A172 (cell line): ENCODE data around the gene ERICH4. TPM values are rescaled to one million over a fixed set of nuclear protein-coding genes. Genes with fewer than 3 reads are reported as not detected.
A peak's percentile ranks its signal among the peaks of the same experiment; 100 is the strongest.
"Not testable (repeated sequence)": the region's sequence is repeated elsewhere in the genome, so short reads cannot be mapped to it uniquely, and the experiment has no call there.

Source experiments
- DNase-seq: peaks from one replicate; pipeline ENCODE4 v3.0.0-alpha.2; 2015; ENCODE audit warnings: low spot score
- total RNA-seq: library from RNA; depleted of rRNA; stranded (reverse); fragments of >200 nt; shearing (Covaris generic); gene quantifications from 2 replicates; pipeline ENCODE4 v1.2.3, GENCODE V29; 2014; rRNA removed

The ERICH4 gene
- total RNA-seq, 1 experiment from 2014 or later, result not detected

DNA sequence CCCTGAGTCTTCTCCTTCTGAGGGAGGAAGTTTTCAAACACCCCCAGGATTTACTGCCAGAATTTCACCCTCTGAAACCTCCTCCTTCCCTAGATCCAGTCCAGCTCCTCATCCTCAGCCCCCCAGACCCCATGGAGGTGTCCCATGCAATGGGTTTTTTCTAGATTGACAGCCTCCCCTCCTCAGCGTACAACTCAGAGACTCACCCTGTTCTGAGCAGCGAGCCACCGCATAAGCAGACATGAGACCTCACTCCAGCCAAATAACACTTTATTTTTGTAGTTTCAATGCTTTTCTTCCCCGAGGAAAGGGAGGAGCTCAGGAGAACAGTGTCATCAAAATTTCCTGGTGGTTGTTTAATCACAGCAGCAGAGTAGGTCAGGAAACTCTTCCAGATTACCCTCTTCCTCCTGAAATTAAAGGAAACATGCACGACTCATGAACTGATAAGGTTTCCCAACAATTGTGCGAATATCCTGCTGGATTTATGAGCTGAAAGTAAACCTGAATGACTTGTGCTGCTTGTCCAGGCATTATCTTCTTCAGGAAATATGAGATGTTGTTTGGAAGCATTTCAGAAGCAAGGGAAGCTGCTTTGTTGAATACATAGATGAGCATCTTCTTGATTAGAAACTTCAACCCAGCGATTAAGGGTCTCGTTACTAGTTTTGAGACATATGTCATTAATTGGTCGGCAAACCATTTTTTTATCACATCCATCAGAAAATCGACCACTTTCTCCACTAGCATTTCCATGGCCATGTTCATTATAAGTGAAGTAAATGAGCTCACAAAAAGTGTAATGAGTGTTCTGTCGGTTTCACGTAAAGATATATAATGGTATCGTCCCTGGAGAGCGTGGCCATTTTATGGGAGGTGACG lies 36.2 kb downstream of the ERICH4 start:
- DNase-seq, result peak; percentile 4

DNA sequence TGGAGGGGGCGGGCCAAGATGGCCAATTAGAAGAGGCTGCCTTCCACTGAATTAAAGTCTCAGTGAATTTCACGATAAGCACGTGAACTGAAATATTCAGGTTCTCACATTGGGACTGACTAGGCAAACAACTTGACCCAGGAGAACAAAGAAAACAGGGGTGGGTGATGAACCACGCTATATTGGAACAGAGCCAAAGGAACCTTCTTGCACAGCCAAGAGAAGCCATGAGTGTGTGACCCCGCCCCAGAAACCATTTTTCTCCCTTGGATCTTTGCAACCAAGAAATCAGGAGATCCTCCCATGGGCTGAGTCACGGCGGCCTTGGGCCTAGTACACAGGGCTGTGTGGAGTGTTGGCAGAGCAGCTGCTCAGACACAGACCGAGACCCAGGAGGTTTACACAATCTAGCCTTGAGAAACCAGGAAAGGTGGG lies 36.8 kb downstream of the ERICH4 start:
- DNase-seq, result peak; percentile 8

DNA sequence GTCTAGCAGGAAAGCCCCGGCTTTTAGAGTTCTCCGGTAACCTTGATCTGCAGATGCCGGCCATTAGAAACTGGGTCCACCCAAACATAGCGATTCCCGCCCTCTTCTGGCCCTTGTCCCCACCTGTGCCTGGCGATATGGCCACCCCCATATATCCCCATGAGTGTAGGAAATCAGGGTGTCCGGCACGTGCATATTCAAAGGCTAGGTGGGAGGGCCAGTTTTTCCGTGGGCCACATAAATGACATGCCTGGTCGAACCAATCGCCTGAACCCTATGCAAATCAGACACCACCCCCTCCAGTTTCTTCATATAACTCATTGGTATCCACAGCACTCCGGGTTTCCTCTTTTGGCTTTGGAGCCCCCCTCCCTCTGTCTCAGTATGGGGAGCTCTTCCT lies 37.4 kb downstream of the ERICH4 start:
- DNase-seq, result no peak

DNA sequence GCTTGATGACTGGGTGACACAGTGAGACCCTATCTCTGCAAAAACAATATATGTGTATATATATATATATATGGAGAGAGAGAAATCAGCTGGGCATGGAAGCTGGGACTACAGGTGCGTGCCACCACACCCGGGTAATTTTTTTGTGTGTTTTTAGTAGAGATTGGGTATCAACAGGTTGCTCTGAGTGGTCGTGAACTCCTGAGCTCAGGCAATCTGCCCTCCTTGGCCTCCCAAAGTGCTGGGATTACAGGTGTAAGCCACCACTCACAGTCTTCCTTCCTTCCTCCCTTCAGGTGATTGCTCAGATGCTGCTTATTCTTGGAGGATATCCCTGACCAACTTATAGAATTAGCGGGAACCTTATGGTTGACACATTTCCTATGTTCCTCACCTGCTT lies 41.9 kb downstream of the ERICH4 start:
- DNase-seq, result no peak

DNA sequence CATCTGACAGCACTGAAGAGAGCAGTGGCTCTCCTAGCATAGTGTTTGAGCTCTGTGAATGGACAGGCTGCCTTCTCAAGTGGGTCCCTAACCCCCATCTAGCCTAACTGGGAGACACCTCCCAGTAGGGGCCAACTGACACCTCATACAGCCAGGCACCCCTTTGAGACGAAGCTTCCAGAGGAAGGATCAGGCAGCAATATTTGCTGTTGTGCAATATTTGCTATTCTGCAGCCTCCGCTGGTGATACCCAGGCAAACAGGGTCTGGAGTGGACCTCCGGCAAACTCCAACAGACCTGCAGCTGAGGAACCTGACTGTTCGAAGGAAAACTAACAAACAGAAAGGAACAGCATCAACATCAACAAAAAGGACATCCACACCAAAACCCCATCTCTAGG lies 44.0 kb downstream of the ERICH4 start:
- DNase-seq, result not testable (repeated sequence)

DNA sequence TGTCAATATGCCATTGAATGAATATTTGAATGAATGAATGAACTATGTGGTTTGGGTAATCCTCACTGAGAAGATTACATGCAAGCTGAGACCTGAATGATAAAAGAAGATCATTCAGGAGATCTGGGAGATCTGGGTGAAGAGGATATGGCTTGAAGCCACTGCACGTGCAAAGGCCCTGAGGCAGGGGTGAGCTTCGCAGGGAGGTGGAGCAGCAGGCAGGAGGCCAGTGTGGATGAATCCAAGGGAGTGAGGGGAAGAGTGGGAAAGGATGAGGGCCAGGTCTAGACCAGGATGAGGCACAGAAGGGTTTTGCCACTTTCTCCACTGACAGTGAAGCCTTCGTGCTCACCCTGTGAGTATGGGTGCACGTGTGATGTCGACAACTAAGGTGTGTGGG lies 49.9 kb downstream of the ERICH4 start:
- DNase-seq, result no peak

Other genes starting within 250 kb of the ERICH4 start
- 1.4 and 9.2 TPM in 2 replicates for gene CYP2S1, start 249.9 kb upstream of the ERICH4 start, total RNA-seq
- 418 and 457 TPM in 2 replicates for gene AXL, start 223.9 kb upstream of the ERICH4 start, total RNA-seq
- gene HNRNPUL1, start 178.8 kb upstream of the ERICH4 start, total RNA-seq, result 168 and 204 TPM in 2 replicates
- gene CCDC97, start 133.0 kb upstream of the ERICH4 start, total RNA-seq, result 8.3 and 8.9 TPM in 2 replicates
- 13.6 and 18.3 TPM in 2 replicates for gene TGFB1, start 89.2 kb upstream of the ERICH4 start, total RNA-seq
- 4.5 and 13.5 TPM in 2 replicates for gene B9D2, start 79.0 kb upstream of the ERICH4 start, total RNA-seq
- gene TMEM91, start 66.6 kb upstream of the ERICH4 start, total RNA-seq, result 0.98 and 2.1 TPM in 2 replicates
- 33.5 and 36.7 TPM in 2 replicates for gene EXOSC5, start 45.8 kb upstream of the ERICH4 start, total RNA-seq
- gene BCKDHA, start 45.3 kb upstream of the ERICH4 start, total RNA-seq, result 34.9 and 45.9 TPM in 2 replicates
- gene B3GNT8, start 15.8 kb upstream of the ERICH4 start, total RNA-seq, result 1.4 and 2.6 TPM in 2 replicates
- gene DMAC2, start 3.2 kb upstream of the ERICH4 start, total RNA-seq, result 56.3 and 66.1 TPM in 2 replicates
- gene CEACAM21, start 133.0 kb downstream of the ERICH4 start, total RNA-seq, result not detected in 2 replicates
- not detected in 2 replicates for gene CEACAM4, start 183.9 kb downstream of the ERICH4 start, total RNA-seq
- not detected in 2 replicates for gene CEACAM7, start 245.1 kb downstream of the ERICH4 start, total RNA-seq